Mucosa of stomach (tissue), 1 donor: ENCODE measurements around the gene FABP1.

Experiments used
- H3K27me3 ChIP-seq: one replicate; pipeline ENCODE4 v1.7.0; 2013; ENCODE audit warnings: mild to moderate bottlenecking, low read length; ENCODE audit not compliant: control insufficient read depth, insufficient read depth
- H3K36me3 ChIP-seq: one replicate; pipeline ENCODE4 v1.7.0; 2013; ENCODE audit warnings: low read length; ENCODE audit not compliant: control insufficient read depth, insufficient read depth
- H3K4me1 ChIP-seq: one replicate; pipeline ENCODE4 v1.7.0; 2013; ENCODE audit warnings: mild to moderate bottlenecking, low read length; ENCODE audit not compliant: control insufficient read depth, insufficient read depth
- H3K4me3 ChIP-seq: one replicate; pipeline ENCODE4 v1.7.0; 2013; ENCODE audit warnings: low read length
- H3K9ac ChIP-seq: one replicate; pipeline ENCODE4 v1.7.0; 2013; ENCODE audit warnings: mild to moderate bottlenecking, low read length, moderate library complexity
- H3K9me3 ChIP-seq: one replicate; pipeline ENCODE4 v1.7.0; 2013; ENCODE audit warnings: mild to moderate bottlenecking, low read length, moderate library complexity; ENCODE audit not compliant: control insufficient read depth
- donor health status: Pancreatic carcinoma.

Gene FABP1

DNA sequence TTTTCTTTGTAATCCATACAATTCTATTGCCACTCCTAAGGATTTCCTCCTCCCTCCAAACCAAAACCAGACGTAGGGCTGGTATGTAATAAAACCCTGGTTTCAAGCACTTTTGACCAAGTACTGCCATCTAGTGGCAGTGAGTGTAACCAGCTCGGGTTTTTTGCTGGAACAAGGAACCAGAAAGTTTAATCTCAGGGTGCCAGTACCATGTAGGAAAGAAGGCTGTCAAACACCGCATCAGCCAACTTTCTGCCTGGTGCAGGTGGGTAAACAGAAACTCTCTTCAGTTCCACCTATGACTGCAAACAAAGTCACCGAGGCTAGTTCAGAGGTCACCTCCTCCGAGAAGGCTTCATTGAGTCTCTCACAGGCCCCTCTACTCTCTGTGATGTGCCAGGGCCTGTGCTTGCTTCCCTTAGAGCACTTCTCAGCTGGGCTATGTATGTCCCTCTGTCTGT is 32.1 kb upstream of the FABP1 start:
- H3K4me3 ChIP-seq, result no peak overlapping the region
- H3K9ac ChIP-seq, result no peak overlapping the region
- H3K9me3 ChIP-seq, result no peaks in the 10 kb centered on the region
- H3K4me1 ChIP-seq, result no peaks in the 10 kb centered on the region
- no peaks in the 10 kb centered on the region for H3K27me3 ChIP-seq
- no peaks in the 10 kb centered on the region for H3K36me3 ChIP-seq

- Histone ChIP-seq H3K4me3 (no peak overlapping the region), H3K9ac (no peak overlapping the region), H3K36me3 (no peaks in the 10 kb centered on the region), H3K27me3 (no peaks in the 10 kb centered on the region), H3K4me1 (no peaks in the 10 kb centered on the region), H3K9me3 (no peaks in the 10 kb centered on the region)
Observed at GRCh38 chr2:88159481-88159880, 31.6 kb upstream of the FABP1 start.

DNA sequence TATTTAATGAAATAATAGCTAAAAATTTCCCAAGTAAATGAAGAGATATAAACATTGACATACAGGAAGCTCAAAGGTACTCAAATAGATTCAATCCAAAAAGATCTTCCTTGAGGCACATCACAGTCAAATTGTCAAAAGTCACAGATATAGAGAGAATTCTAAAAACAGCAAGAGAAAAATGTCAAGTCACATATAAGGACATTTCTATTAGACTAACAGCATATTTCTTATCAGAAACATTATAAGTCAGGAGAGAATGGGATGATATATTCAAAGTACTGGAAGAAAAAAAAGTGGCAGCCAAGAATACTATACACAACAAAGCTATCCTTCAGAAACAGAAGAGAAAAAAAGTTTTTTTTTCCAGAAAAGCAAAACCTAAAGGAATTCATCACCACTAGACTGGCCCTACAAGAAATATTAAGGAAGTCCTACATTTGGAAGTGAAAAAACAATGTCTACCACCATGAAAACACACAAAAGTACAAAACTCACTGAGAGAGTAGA is 21.1 kb upstream of the FABP1 start:
- peaks cover 5% of the 10 kb centered on the region for H3K4me1 ChIP-seq
- no peaks in the 10 kb centered on the region for H3K27me3 ChIP-seq
- H3K9ac ChIP-seq, result no peak overlapping the region
- no peaks in the 10 kb centered on the region for H3K9me3 ChIP-seq
- no peaks in the 10 kb centered on the region for H3K36me3 ChIP-seq
- no peak overlapping the region for H3K4me3 ChIP-seq

GRCh38 chr2:88147145-88147544 is 19.3 kb upstream of the FABP1 start:
- no peak overlapping the region for H3K9ac ChIP-seq
- peaks cover 5% of the 10 kb centered on the region for H3K4me1 ChIP-seq
- no peaks in the 10 kb centered on the region for H3K36me3 ChIP-seq
- H3K27me3 ChIP-seq, result no peaks in the 10 kb centered on the region
- no peak overlapping the region for H3K4me3 ChIP-seq
- H3K9me3 ChIP-seq, result no peaks in the 10 kb centered on the region

DNA sequence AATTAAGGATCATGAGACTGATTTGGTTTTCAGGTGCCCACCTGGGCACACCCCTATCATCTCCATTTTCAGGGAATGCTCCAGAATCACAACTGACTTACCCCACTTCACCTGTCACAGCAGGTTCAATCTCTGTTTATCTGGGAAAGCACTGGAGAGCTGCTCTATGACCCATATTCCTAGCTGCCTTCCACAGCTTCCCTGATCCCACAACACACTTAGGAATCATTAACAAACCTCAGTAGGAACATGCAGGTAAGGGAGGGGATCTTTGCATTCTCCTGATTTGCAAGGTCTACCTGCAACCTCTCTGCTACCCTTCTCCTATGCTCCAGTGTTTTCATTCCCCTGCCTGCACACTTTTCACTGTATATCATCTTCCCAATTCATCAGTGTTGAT is 18.7 kb upstream of the FABP1 start:
- Histone ChIP-seq H3K4me1 (peaks cover 5% of the 10 kb centered on the region), H3K27me3 (no peaks in the 10 kb centered on the region)

GRCh38 chr2:88144914-88145497 is 17.1 kb upstream of the FABP1 start:
- Histone ChIP-seq H3K4me3 (no peak overlapping the region), H3K9ac (no peak overlapping the region), H3K4me1 (peaks cover 5% of the 10 kb centered on the region), H3K27me3 (no peaks in the 10 kb centered on the region), H3K36me3 (no peaks in the 10 kb centered on the region), H3K9me3 (no peaks in the 10 kb centered on the region)

More for the DNA sequence above, 18.7 kb upstream of the FABP1 start:
- Histone ChIP-seq H3K9ac (no peak overlapping the region), H3K4me3 (no peak overlapping the region), H3K9me3 (no peaks in the 10 kb centered on the region), H3K36me3 (no peaks in the 10 kb centered on the region)

- Histone ChIP-seq H3K9me3 (no peaks in the 10 kb centered on the region), H3K4me3 (no peak overlapping the region), H3K9ac (no peak overlapping the region), H3K4me1 (peaks cover 5% of the 10 kb centered on the region), H3K27me3 (no peaks in the 10 kb centered on the region), H3K36me3 (no peaks in the 10 kb centered on the region)
Observed at GRCh38 chr2:88144271-88144670, 16.4 kb upstream of the FABP1 start.

- Histone ChIP-seq H3K9me3 (no peaks in the 10 kb centered on the region), H3K36me3 (no peaks in the 10 kb centered on the region), H3K4me3 (no peak overlapping the region), H3K9ac (no peak overlapping the region), H3K4me1 (peaks cover 5% of the 10 kb centered on the region), H3K27me3 (no peaks in the 10 kb centered on the region)
Observed at GRCh38 chr2:88141952-88142351, 14.1 kb upstream of the FABP1 start.

GRCh38 chr2:88139804-88140203 is 11.9 kb upstream of the FABP1 start:
- peaks cover 5% of the 10 kb centered on the region for H3K27me3 ChIP-seq
- H3K9ac ChIP-seq, result no peak overlapping the region
- no peak overlapping the region for H3K4me3 ChIP-seq
- H3K9me3 ChIP-seq, result no peaks in the 10 kb centered on the region
- H3K36me3 ChIP-seq, result no peaks in the 10 kb centered on the region
- H3K4me1 ChIP-seq, result peaks cover under 1% of the 10 kb centered on the region

GRCh38 chr2:88139203-88139702 is 11.4 kb upstream of the FABP1 start:
- no peak overlapping the region for H3K4me3 ChIP-seq
- H3K9me3 ChIP-seq, result no peaks in the 10 kb centered on the region
- no peaks in the 10 kb centered on the region for H3K4me1 ChIP-seq
- H3K9ac ChIP-seq, result no peak overlapping the region
- H3K27me3 ChIP-seq, result peaks cover 5% of the 10 kb centered on the region
- no peaks in the 10 kb centered on the region for H3K36me3 ChIP-seq

DNA sequence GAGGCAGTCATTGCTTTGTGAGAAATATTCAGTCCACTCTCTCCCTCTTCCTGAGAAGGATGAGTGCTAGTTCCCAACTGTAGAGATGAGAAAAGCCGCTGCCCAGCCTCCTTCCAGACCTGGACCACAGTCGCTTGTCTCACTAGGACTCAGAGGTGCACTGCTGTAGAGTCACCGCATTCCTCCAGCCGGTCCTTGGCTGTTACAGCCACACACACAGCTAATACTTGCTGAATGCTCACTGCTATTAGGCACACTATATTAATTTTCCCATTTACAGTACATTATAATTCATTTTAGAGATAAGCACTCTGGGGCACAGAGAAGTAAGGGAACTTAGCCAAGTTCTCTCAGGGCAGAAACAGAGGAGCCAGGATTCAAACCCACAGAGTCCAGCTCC is 10.0 kb upstream of the FABP1 start:
- Histone ChIP-seq H3K9me3 (no peaks in the 10 kb centered on the region), H3K36me3 (no peaks in the 10 kb centered on the region), H3K4me1 (no peaks in the 10 kb centered on the region), H3K9ac (no peak overlapping the region), H3K4me3 (no peak overlapping the region), H3K27me3 (peaks cover 5% of the 10 kb centered on the region)

GRCh38 chr2:88136817-88137216 is 9.0 kb upstream of the FABP1 start:
- peaks cover 3% of the 10 kb centered on the region for H3K4me1 ChIP-seq
- no peaks in the 10 kb centered on the region for H3K36me3 ChIP-seq
- no peaks in the 10 kb centered on the region for H3K9me3 ChIP-seq
- H3K4me3 ChIP-seq, result no peak overlapping the region
- no peak overlapping the region for H3K9ac ChIP-seq
- peaks cover 5% of the 10 kb centered on the region for H3K27me3 ChIP-seq
